GDM1 (cell line): Measurements from ENCODE around the gene ZNF326.
A peak's percentile ranks its signal among the peaks of the same experiment; 100 is the strongest.
"Not testable (repeated sequence)": the region's sequence is repeated elsewhere in the genome, so short reads cannot be mapped to it uniquely, and the experiment has no call there.

Source experiments
- DNase-seq: peaks from one replicate; lab custom pipeline; 2025; lab: John Stamatoyannopoulos, UW

The ZNF326 gene

GRCh38 chr1:89966656-89967055 lies 28.3 kb upstream of the ZNF326 start:
- no peak for DNase-seq

- DNase-seq = no peak
Measured at GRCh38 chr1:89971600-89971999, 23.3 kb upstream of the ZNF326 start.

- no peak for DNase-seq
Measured at GRCh38 chr1:89972024-89972423, 22.9 kb upstream of the ZNF326 start.

GRCh38 chr1:89973471-89974127 lies 21.3 kb upstream of the ZNF326 start:
- peak; percentile 22 for DNase-seq

- DNase-seq = no peak
Measured at GRCh38 chr1:89974256-89974655, 20.7 kb upstream of the ZNF326 start.

GRCh38 chr1:89974696-89975470 lies 20.0 kb upstream of the ZNF326 start:
- DNase-seq = no peak

- DNase-seq = no peak
Measured at GRCh38 chr1:89975540-89976125, 19.3 kb upstream of the ZNF326 start.

GRCh38 chr1:89978755-89979154 lies 16.2 kb upstream of the ZNF326 start:
- no peak for DNase-seq

- DNase-seq = no peak
Measured at GRCh38 chr1:89980605-89981004, 14.3 kb upstream of the ZNF326 start.

- not testable (repeated sequence) for DNase-seq
Measured at GRCh38 chr1:89982846-89983245, 12.1 kb upstream of the ZNF326 start.

GRCh38 chr1:89984564-89985116 lies 10.3 kb upstream of the ZNF326 start:
- not testable (repeated sequence) for DNase-seq

- DNase-seq = no peak
Measured at GRCh38 chr1:89986020-89986419, 8.9 kb upstream of the ZNF326 start.

- DNase-seq = peak; percentile 64
Measured at GRCh38 chr1:89987159-89987819, 7.6 kb upstream of the ZNF326 start.

- DNase-seq = no peak
Measured at GRCh38 chr1:89989099-89989498, 5.8 kb upstream of the ZNF326 start.

GRCh38 chr1:89989799-89990198 lies 5.1 kb upstream of the ZNF326 start:
- DNase-seq = no peak

GRCh38 chr1:89990976-89991831 lies 3.7 kb upstream of the ZNF326 start:
- DNase-seq = no peak

GRCh38 chr1:89993541-89993940 lies 1.4 kb upstream of the ZNF326 start:
- DNase-seq = no peak

GRCh38 chr1:89994231-89994804 lies 592 bp upstream of the ZNF326 start:
- no peak for DNase-seq

GRCh38 chr1:89995598-89996449 lies 914 bp downstream of the ZNF326 start:
- no peak for DNase-seq
